Heart right ventricle (tissue), 16 donors: Measurements from ENCODE around the gene DCAF12. TPM values are rescaled to one million over a fixed set of nuclear protein-coding genes. Genes with fewer than 3 reads are reported as not detected.

Source experiments
- ATAC-seq, 8 donors: fragments of 200-7000 bp; cut with Tn5 transposase; one replicate each; pipeline ENCODE4 v1.9.1; 2020; ENCODE audit warnings: mild to moderate bottlenecking in 8 of 8, moderate library complexity in 8 of 8, moderate number of reproducible peaks in 1 of 8
- DNase-seq, 2 donors: peaks; one replicate each; pipeline ENCODE4 v3.0.0-alpha.2; 2020
- H3K27ac ChIP-seq, 10 donors: fragments of 200-600 bp; sonication (generic) in 2 of 10; one replicate each; pipeline versions ENCODE4 v1.5.0 to v1.8.0; 2020 to 2022; ENCODE audit warnings: mild to moderate bottlenecking in 3 of 10
- H3K27me3 ChIP-seq, 7 donors: fragments of 200-600 bp; one replicate each; pipeline ENCODE4 v1.8.0; 2021 to 2022; ENCODE audit warnings: mild to moderate bottlenecking in 2 of 7
- H3K36me3 ChIP-seq, 9 donors: fragments of 200-600 bp; sonication (generic) in 1 of 9; one replicate each; pipeline versions ENCODE4 v1.5.0 to v1.8.0; 2020 to 2022; ENCODE audit warnings: mild to moderate bottlenecking in 2 of 9
- H3K4me1 ChIP-seq, 9 donors: fragments of 200-600 bp; sonication (generic) in 1 of 9; one replicate each; pipeline versions ENCODE4 v1.5.0 to v1.8.0; 2020 to 2022; ENCODE audit warnings: mild to moderate bottlenecking in 4 of 9
- H3K4me3 ChIP-seq, 10 donors: fragments of 200-600 bp; sonication (generic) in 2 of 10; one replicate each; pipeline versions ENCODE4 v1.5.0 to v1.8.0; 2020 to 2022; ENCODE audit warnings: mild to moderate bottlenecking in 7 of 10, moderate library complexity in 2 of 10
- H3K9me3 ChIP-seq, 11 donors: fragments of 200-600 bp in 10 of 11; sonication (generic) in 2 of 11; one replicate each; pipeline versions ENCODE4 v1.5.0 to v1.8.0; 2013 to 2022; ENCODE audit warnings: mild to moderate bottlenecking in 2 of 11, control low read depth in 1 of 11, moderate library complexity in 1 of 11
- CTCF ChIP-seq, 9 donors: fragments of 200-600 bp; sonication (generic) in 2 of 9; IDR thresholded peaks; one replicate each; pipeline versions ENCODE4 v1.5.0 to v1.8.0; 2021 to 2022; ENCODE audit warnings: antibody characterized with exemption in 9 of 9, mild to moderate bottlenecking in 5 of 9, moderate library complexity in 1 of 9
- WGBS, 2 donors: extraction: QIAGEN DNeasy Blood & Tissue Kit; methylation state at CpG; one replicate each; pipeline ENCODE4 v1.1.7; 2013; ENCODE audit warnings: inconsistent platforms in 1 of 2; 5-methylcytosine and 5-hydroxymethylcytosine counted together
- intact Hi-C, 10 donors: fragments of 100-400 bp; cut with DNase I; formaldehyde crosslinking; loops; one replicate each; pipeline versions ENCODE4 v1.11.1 to v1.14.2; 2022
- polyA plus RNA-seq, 2 donors: library from polyadenylated mRNA; stranded (reverse); fragments of 200-250 nt; gene quantifications; one replicate each; pipeline ENCODE4 v1.2.3, GENCODE V29; 2013
- total RNA-seq, 10 donors: library from RNA; stranded (reverse); fragmentation: NEBNext Ultra II Directional in 3 of 10; extraction: Animal tissue kit (Norgen Biotek cat#: 25700) in 3 of 10; gene quantifications; one replicate each; pipeline versions ENCODE4 v1.2.1 to v1.2.4, GENCODE V29; 2021 to 2023
- donor health status: Arrhythmogenic right ventricular cardiomyopathy.
- donor health status: ischemic (EF 13 %, LVEDD 7.1; RV severe dilation, severe dysfunction).
- donor health status: healthy with polysubstance abuse.
- donor health status: DM: no; HTN: yes; CAD: no.
- donor health status: DM: no; HTN: no; CAD: no.
- donor health status: ischemic (EF 25% LVEDD 6.9; RV normal size, moderate dysfunction).
- donor health status: ischemic (EF 25% LVEDD 5.7; RV mildly dilated, moderate dysfunction).
- donor health status: healthy.
- donor health status: DM: yes; HTN: yes; CAD: no.
- donor health status: Ischemic cardiomyopathy.
- donor health status: ischemic (EF 35%, LVEDD 5.7; RV mildly dilated, moderate dysfunction).
- donor health status: nonischemic (EF 11% LVEDD 7.7; RV severe dilation, severe dysfunction).
- donor health status: DM: yes; HTN: yes; CAD: no.
- donor health status: PGD.
- donor health status: ischemic (EF 29% LVEDD 5.4; RV normal size, mild dysfunction).
- donor health status: nonischemic (EF 23%, LVEDD 6.1; RV moderate dilation, normal function).

The DCAF12 gene
- total and polyA plus RNA-seq, 12 donors, result 6.4 to 24.2 (median 15.7) TPM

- WGBS, 2 donors, result 84 to 86% methylated on average over 6 of the region's 6 CpGs
- no peak for TF ChIP-seq CTCF (IDR thresholded peaks at IDR 0.05)
- DNase-seq (peak in 1 of 2 donors; percentile 25), ATAC-seq (peak in 7 of 8 donors; percentile 24 to 70 (median 59))
- Histone ChIP-seq H3K4me3 (no peak overlapping the region), H3K27ac (peak overlapping the region in 7 of 10 donors; percentile 48 to 80 (median 62)), H3K36me3 (peaks cover 0 to 60% (median 27%) of the 10 kb centered on the region in 9 donors), H3K27me3 (no peaks in the 10 kb centered on the region), H3K4me1 (peaks cover 0 to 40% (median 18%) of the 10 kb centered on the region in 9 donors), H3K9me3 (no peaks in the 10 kb centered on the region)
- intact Hi-C loops, result loop anchor here in 2 of 10 donors (5.0 to 10.0 kb wide), 3 partner anchors 41 to 169 kb away; partner anchors contain the start of gene DCAF12 (in 1 of the 2)
These were observed 40.7 kb downstream of the DCAF12 start for GRCh38 chr9:34085581-34086500.

- intact Hi-C loops, result loop anchor here in 1 of 10 donors (10.0 kb wide), 1 partner anchor 170 kb away; no protein-coding TSS in a partner anchor
- Histone ChIP-seq H3K4me3 (no peak overlapping the region), H3K4me1 (peaks cover 0 to 40% (median 18%) of the 10 kb centered on the region in 9 donors), H3K36me3 (peaks cover 0 to 47% (median 19%) of the 10 kb centered on the region in 9 donors), H3K9me3 (no peaks in the 10 kb centered on the region), H3K27me3 (no peaks in the 10 kb centered on the region), H3K27ac (peak overlapping the region in 9 of 10 donors; percentile 10 to 80 (median 61))
- ATAC-seq (peak; percentile 55 to 83 (median 60)), DNase-seq (peak in 1 of 2 donors; percentile 27)
- no peak for TF ChIP-seq CTCF (IDR thresholded peaks at IDR 0.05)
- 26 to 33% methylated on average over 1 of the region's 1 CpG for WGBS, 2 donors
These were observed 41.9 kb downstream of the DCAF12 start for GRCh38 chr9:34084562-34084961.

- H3K36me3 ChIP-seq, result no peaks in the 10 kb centered on the region
- no peaks in the 10 kb centered on the region for H3K27me3 ChIP-seq
- DNase-seq, result no peak
- no peaks in the 10 kb centered on the region for H3K9me3 ChIP-seq
- 81 to 88% methylated on average over 2 of the region's 2 CpGs for WGBS, 2 donors
- peaks cover 0 to 8% (median 4%) of the 10 kb centered on the region in 9 donors for H3K4me1 ChIP-seq
- intact Hi-C loops, result loop anchor here in 5 of 10 donors (10.0 kb wide), 4 partner anchors 64 to 264 kb away; partner anchors contain the start of gene UBE2R2 (in 2 of the 5)
- no peak for ATAC-seq
- no peak overlapping the region for H3K4me3 ChIP-seq
- no peak for TF ChIP-seq CTCF (IDR thresholded peaks at IDR 0.05)
- no peak overlapping the region for H3K27ac ChIP-seq
These were observed 47.3 kb downstream of the DCAF12 start for GRCh38 chr9:34079181-34079580.

GRCh38 chr9:34072868-34073590 lies 53.5 kb downstream of the DCAF12 start:
- no peaks in the 10 kb centered on the region for H3K36me3 ChIP-seq
- H3K27me3 ChIP-seq, result no peaks in the 10 kb centered on the region
- ATAC-seq (peak in 4 of 8 donors; percentile 26 to 69 (median 52)), DNase-seq (no peak)
- H3K4me1 ChIP-seq, result peaks cover 0 to 6% (median 0%) of the 10 kb centered on the region in 9 donors
- H3K27ac ChIP-seq, result peak overlapping the region in 2 of 10 donors; percentile 8 to 10
- 62 to 69% methylated on average over 5 of the region's 5 CpGs for WGBS, 2 donors
- TF ChIP-seq CTCF (IDR thresholded peaks at IDR 0.05), result no peak
- intact Hi-C loops, result loop anchor here in 7 of 10 donors (2.0 to 10.0 kb wide), 7 partner anchors 20 to 258 kb away; partner anchors contain the start of gene UBE2R2 (in 3 of the 7)
- no peaks in the 10 kb centered on the region for H3K9me3 ChIP-seq
- H3K4me3 ChIP-seq, result no peak overlapping the region
